ENCODE data around the gene LINC00237.

Gene LINC00237

GRCh38 chr20:21096321-21097043, 9.7 kb downstream of the LINC00237 start:
- no peak for DNase-seq (ENCODE audit: low read depth in 2 of 2)

DNA sequence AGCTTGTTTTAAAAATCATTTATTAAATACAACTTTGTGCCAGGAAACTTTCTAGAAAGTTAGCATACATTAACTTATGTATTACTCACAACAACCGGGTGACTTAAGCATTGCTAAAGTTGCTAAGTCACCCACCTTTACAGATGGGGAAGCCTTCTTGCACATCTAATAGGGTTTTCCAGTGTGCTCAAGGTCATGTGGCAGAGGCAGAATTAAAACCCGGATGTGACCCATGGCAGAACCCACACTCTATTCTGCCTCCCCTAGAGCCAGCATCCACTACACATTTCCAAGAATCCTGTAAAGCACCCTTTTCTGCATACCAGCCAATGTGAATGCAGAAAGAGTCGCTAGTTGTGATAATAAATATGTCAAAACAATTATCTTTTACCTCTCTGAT, 13.4 kb downstream of the LINC00237 start:
- DNase-seq (ENCODE audit: low read depth in 2 of 2), result no peak

- no peak for DNase-seq (ENCODE audit: low read depth in 2 of 2)
Measured at GRCh38 chr20:21090721-21091120, 15.4 kb downstream of the LINC00237 start.

- no peak for DNase-seq (ENCODE audit: low read depth in 2 of 2)
Measured at GRCh38 chr20:21090111-21090618, 16.0 kb downstream of the LINC00237 start.

GRCh38 chr20:21089391-21089790, 16.8 kb downstream of the LINC00237 start:
- no peak for DNase-seq (ENCODE audit: low read depth in 2 of 2)

DNA sequence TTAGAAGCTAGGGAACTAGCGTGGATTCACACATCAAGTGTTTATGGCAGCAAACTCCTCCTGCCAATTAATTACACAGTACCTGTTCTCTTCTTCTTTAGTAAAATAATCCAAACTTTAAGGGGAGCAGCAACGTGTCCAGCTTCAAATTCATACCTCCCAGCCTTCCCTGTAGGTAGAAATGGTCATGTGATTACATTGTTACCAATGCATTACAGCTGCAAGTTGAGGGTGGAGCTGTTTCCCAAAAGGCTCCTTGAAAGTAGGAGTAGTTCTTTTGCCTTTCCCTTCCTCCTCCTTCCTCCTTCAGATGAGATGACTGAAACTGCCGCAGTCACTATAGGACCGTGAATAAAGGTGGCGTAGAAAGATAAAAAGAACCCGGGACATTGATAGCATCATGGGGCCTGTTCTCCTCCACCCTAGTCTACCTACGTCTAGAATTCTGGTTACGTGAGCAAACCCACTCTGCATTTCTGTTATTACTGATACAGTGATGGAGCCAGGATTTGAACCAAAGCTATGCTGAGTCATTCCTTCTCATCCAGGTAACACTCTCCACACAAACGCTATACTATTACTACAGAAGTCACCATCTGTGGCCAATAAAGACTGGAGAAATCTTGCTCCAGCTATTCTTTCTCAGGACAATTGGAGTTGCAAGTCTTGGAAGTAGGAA, 18.2 kb downstream of the LINC00237 start:
- no peak for DNase-seq (ENCODE audit: low read depth in 2 of 2)

DNA sequence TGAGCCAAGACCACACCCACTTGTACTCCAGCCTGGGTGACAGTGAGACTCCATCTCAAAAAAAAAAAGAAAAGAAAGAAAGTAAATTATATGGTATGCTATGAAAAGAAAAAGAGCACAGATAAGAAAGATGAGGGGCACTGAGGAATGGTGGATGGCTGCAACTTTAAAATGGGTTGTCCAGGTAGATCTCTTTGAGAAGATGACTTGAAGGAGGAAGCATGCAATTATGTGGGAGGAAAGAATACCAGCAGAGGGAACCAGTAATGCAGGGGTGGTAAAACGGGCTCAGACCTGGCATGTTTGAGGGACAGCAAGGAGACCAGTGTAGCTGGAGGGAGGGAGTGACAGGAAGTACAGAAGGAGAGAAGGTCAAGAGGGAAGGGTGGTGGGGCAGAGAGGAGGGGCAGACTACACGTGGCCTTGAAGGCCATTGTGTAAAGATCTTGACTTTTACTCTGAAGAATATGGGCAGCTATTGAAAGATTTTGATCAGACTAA, 22.3 kb downstream of the LINC00237 start:
- no peak for DNase-seq (ENCODE audit: low read depth in 2 of 2)

DNA sequence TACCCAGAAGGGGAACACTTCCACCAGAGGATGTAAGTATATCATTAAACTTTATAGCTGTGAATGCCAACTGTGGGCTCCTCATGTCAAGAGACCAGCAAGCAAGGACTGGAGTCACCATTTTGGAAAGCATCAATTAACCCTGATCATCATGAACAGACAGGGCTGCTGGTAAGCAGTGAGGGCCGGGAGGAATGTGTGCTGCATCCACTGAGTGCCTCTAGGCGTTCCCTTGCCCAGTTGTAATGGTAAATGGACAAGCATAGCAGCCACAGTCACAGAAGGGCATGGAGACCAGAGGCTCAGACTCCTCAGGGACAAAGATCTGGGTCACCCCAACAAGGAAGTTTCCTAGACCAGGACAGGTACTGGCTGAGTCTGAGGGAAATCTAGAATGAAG, 23.6 kb downstream of the LINC00237 start:
- no peak for DNase-seq (ENCODE audit: low read depth in 2 of 2)

DNA sequence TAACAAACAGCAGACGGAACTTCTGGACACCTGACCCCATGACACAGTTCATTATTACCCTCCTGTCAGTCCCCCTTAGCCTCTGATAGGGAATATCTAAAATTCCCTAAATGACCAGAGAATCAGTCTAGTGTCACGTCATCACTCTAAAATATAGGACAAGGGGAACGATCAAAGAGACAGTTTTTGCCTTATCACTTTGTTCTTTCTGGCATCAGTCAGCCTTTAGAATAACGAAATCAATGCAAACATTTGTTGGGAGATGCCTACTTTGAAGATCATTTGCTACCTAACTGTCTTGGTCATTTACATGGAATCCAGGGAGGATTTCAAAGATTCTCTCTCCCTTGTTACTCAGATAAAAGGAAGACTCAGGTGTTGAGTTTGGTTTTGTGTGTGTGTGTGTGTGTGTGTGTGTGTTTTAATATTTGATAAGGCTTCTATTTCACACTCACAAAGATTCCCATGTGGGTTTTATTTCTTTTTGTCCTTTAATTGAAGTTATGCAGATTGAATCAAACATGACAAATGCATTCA, 28.3 kb downstream of the LINC00237 start:
- no peak for DNase-seq (ENCODE audit: low read depth in 2 of 2)

GRCh38 chr20:21076073-21076472, 30.1 kb downstream of the LINC00237 start:
- DNase-seq (ENCODE audit: low read depth in 2 of 2), result no peak

GRCh38 chr20:21075471-21075870, 30.7 kb downstream of the LINC00237 start:
- no peak for DNase-seq (ENCODE audit: low read depth in 2 of 2)

DNA sequence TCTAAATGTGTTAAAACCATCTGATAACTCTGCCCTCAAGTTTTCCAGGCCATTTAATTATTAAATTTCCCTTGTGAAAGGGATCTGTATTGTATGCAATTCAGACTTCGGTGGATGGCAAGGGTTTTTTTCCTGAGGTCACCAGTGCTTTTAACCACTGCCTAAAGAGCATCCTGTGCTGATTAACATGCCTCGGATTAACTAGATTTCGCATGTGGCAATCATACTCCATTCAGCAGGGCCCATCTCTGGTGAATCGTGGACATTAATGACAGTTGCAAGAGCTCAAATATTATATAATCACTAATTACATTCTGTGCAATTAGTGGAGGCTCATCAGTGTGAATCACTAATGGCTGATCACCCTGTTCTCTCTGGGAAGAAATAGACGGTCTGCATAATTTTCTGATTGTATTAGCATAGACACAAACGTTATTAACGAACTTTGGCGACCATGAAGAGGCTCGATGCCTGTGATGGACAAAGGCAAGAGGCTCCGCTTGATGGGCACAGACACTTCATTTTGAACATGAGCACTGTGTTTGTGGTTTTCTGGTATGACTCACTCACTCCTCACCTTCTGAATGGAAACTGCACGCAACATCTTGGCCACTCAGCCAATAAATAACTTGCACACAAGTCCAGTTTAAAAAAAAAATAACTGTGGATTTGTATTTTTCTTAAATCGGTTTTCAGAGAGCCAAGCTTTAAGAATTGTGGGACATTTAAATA, 31.4 kb downstream of the LINC00237 start:
- DNase-seq (ENCODE audit: low read depth in 2 of 2), result no peak

- no peak for DNase-seq (ENCODE audit: low read depth in 2 of 2)
Measured at GRCh38 chr20:21067255-21067654, 38.9 kb downstream of the LINC00237 start.

- no peak for DNase-seq (ENCODE audit: low read depth in 2 of 2)
Measured at GRCh38 chr20:21064924-21065323, 41.2 kb downstream of the LINC00237 start.

DNA sequence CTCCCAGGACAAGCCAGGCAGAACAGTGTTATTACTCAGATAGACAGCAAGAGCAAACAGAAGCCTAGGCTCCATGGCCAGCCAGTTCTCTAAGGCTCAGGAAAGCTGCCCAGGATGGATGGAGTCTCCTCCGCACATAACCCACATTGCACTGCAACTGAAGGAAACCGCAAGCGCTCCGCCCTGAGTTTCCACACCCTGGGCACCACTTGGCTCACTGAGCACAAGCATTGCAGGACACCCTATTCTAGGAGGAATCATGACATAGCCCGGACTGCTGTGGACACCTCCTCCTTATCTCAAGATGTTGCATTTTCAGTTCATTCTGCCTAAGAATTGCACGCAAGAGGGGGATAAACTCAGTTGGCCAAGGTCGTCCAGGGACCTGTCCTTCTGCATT, 42.9 kb downstream of the LINC00237 start:
- no peak for DNase-seq (ENCODE audit: low read depth in 2 of 2)

DNA sequence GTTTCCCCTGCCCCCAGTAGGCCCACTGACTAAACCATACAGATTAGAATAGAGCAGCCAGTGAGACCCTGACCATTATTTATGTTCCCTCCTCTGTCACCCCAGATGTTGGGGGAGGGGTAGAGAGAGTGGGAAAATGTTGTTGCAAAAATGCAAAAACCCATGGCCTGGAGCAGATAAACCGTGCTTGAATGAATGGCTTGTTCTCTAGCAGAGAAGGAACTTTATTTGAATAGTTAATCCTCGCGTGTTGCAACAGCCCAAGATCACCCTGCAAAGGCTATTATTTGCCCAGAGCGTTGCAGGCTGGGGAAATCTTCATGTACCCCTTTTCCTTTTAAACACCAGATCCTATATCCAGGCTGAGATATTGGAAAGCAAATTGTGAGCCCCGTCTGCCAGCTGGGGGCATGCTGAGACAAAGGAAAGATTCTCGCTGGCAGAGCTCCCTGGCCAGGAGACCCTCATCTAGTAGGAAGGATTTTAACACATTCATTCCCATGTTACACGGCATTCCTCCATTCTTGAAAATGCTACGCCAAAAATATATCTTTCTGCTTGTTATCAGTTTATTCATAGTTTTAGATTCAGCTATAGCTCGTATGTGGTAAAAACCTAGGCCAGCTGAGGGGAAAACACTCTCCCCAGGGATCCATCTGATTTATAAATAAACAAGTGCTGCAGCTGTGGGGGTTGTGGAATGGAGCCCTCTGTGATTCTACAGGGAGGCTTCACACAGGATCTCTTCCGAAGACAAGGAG, 53.0 kb downstream of the LINC00237 start:
- DNase-seq (ENCODE audit: low read depth in 2 of 2), result no peak

- DNase-seq (ENCODE audit: low read depth in 2 of 2), result no peak
Measured at GRCh38 chr20:21052686-21053001, 53.5 kb downstream of the LINC00237 start.

DNA sequence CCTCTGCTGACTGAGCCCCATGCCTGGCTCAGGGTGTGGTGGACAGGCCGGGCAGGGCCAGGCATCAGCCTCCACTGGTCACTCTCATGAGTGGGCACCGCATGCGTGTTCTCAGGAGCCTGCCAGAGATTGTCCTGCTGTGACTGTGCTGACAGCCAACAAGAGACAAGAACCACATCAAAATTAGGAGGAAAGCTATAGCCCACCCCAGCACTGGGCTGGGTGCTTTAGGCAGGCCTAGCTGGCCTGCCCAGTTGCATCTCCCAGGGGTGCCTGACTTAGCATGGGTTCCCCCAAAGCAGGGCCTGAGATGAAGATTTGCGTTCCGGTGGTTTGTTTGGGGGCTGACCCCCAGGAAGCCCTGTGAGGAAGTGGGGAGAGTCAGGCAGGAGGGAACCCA, 53.9 kb downstream of the LINC00237 start:
- no peak for DNase-seq (ENCODE audit: low read depth in 2 of 2)

DNA sequence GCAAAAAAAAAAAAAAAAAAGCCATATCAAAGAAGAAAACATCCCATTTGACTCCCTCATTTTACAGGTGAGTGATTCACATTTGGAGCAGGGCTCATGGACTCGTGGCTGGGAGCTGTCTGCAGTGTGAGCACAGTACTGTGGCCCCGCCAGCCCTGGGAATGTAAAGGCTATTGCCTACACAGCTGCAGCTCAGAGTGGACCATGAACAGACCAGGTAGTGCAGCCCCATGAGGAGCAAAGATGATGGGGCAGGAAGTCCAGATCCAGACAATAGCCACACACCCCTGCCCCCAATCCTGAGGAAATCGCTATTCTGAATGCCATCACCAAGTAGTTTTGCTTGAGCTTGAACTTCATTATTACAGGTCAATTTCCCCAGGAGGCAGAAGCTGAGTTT, 55.4 kb downstream of the LINC00237 start:
- DNase-seq (ENCODE audit: low read depth in 2 of 2), result no peak

GRCh38 chr20:21049305-21049828, 56.8 kb downstream of the LINC00237 start:
- DNase-seq (ENCODE audit: low read depth in 2 of 2), result no peak

- peak in 1 of 2 donors; percentile 36 for DNase-seq (ENCODE audit: low read depth in 2 of 2)
Measured at GRCh38 chr20:21048841-21049273, 57.3 kb downstream of the LINC00237 start.

All from stimulated activated CD4-positive, alpha-beta T cell treated with anti-CD3 and anti-CD28 coated beads, Interleukin-1b, Interleukin-23, amount 100 ng/mL, for 1 hour (primary cell).